Measurements from ENCODE around the gene SELPLG. TPM values are rescaled to one million over a fixed set of nuclear protein-coding genes. Genes with fewer than 3 reads are reported as not detected.

The SELPLG gene
- total and polyA plus RNA-seq, 9 donors: 1.1 to 8.4 (median 2.9) TPM

- H3K4me3 ChIP-seq: no peak overlapping the region
- H3K36me3 ChIP-seq: no peaks in the 10 kb centered on the region
- 68 to 76% (median 75%) methylated on average over 17 of the region's 17 CpGs for WGBS, 3 donors
- no peaks in the 10 kb centered on the region for H3K4me1 ChIP-seq (ENCODE audit: insufficient read depth)
- no peak overlapping the region for H3K27ac ChIP-seq
- TF ChIP-seq POLR2A (IDR thresholded peaks at IDR 0.05) (no peak), CTCF (IDR thresholded peaks at IDR 0.05) (no peak), EP300 (IDR thresholded peaks at IDR 0.05) (no peak)
- DNase-seq: no peak
- intact Hi-C loops (cut with DNase I): no loop called here
- H3K27me3 ChIP-seq: no peaks in the 10 kb centered on the region
- no peaks in the 10 kb centered on the region for H3K9me3 ChIP-seq
Measured at GRCh38 chr12:108595711-108596647, 37.7 kb downstream of the SELPLG start.

- intact Hi-C loops (cut with DNase I): no loop called here
- H3K36me3 ChIP-seq: no peaks in the 10 kb centered on the region
- 93 to 98% (median 96%) methylated on average over 7 of the region's 7 CpGs for WGBS, 3 donors
- H3K27me3 ChIP-seq: no peaks in the 10 kb centered on the region
- no peaks in the 10 kb centered on the region for H3K4me1 ChIP-seq (ENCODE audit: insufficient read depth)
- no peak overlapping the region for H3K27ac ChIP-seq
- no peak for DNase-seq
- no peak overlapping the region for H3K4me3 ChIP-seq
- no peaks in the 10 kb centered on the region for H3K9me3 ChIP-seq
- TF ChIP-seq EP300 (IDR thresholded peaks at IDR 0.05): no peak
- no peak for TF ChIP-seq POLR2A (IDR thresholded peaks at IDR 0.05)
- no peak for TF ChIP-seq CTCF (IDR thresholded peaks at IDR 0.05)
Measured at GRCh38 chr12:108594960-108595710, 38.6 kb downstream of the SELPLG start.

DNA sequence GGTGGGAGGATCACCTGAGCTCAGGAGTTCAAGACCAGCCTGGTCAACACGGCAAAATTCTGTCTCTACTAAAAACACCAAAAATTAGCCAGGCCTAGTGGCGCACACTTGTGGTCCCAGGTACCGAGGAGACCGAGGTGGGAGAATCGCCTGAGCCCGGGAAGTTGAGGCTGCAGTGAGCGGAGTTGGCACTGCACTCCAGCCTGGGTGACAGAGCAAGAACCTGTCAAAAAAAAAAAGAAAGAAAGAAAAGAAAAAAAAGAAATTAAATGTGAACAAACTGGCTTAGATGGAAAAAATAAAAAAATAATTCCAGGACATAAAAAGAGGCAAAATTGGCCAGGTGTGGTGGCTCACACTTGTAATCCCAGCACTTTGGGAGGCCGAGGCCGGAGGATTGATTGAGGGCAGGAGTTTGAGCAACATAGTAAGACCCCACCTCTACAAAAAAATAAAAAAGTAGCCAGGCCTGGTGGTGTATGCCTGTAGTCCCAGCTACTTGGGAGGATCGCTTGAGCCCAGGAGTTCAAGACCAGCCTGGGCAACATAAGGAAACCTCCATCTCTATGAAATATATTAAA lies 39.3 kb downstream of the SELPLG start:
- WGBS, 3 donors: 95 to 97% (median 97%) methylated on average over 10 of the region's 10 CpGs
- TF ChIP-seq EP300 (IDR thresholded peaks at IDR 0.05): no peak
- TF ChIP-seq CTCF (IDR thresholded peaks at IDR 0.05): no peak
- no peak for TF ChIP-seq POLR2A (IDR thresholded peaks at IDR 0.05)
- no peak overlapping the region for H3K27ac ChIP-seq

More for the DNA sequence above, 39.3 kb downstream of the SELPLG start:
- Histone ChIP-seq H3K4me3 (no peak overlapping the region), H3K4me1 (ENCODE audit: insufficient read depth) (no peaks in the 10 kb centered on the region), H3K36me3 (no peaks in the 10 kb centered on the region), H3K9me3 (no peaks in the 10 kb centered on the region), H3K27me3 (no peaks in the 10 kb centered on the region)
- no peak for DNase-seq
- intact Hi-C loops (cut with DNase I): no loop called here

All from ovary (tissue), 9 donors.